Neural crest cell (in vitro differentiated cells): ENCODE results near the gene MICB. TPM values are rescaled to one million over a fixed set of nuclear protein-coding genes. Genes with fewer than 3 reads are reported as not detected.
"Not testable (repeated sequence)": the region's sequence is repeated elsewhere in the genome, so short reads cannot be mapped to it uniquely, and the experiment has no call there.

Source experiments
- DNase-seq: peaks from one replicate; pipeline ENCODE4 v3.0.0; 2021; ENCODE audit warnings: low read depth, mixed read lengths, low spot score
- H3K27ac Mint-ChIP-seq: one replicate; pipeline ENCODE4 v1.8.0; 2021; ENCODE audit warnings: mild to moderate bottlenecking, mixed read lengths; ENCODE audit not compliant: unreplicated experiment
- H3K27me3 Mint-ChIP-seq: 2 replicates; pipeline ENCODE4 v1.8.0; 2021; ENCODE audit warnings: low read depth, mild to moderate bottlenecking, mixed read lengths
- H3K36me3 Mint-ChIP-seq: 2 replicates; pipeline ENCODE4 v1.8.0; 2021; ENCODE audit warnings: low read depth, mild to moderate bottlenecking, mixed read lengths
- H3K4me1 Mint-ChIP-seq: 2 replicates; pipeline ENCODE4 v1.8.0; 2021; ENCODE audit warnings: mixed read lengths
- H3K4me3 Mint-ChIP-seq: one replicate; pipeline ENCODE4 v1.8.0; 2021; ENCODE audit warnings: mild to moderate bottlenecking, mixed read lengths
- H3K9me3 Mint-ChIP-seq: 2 replicates; pipeline ENCODE4 v1.8.0; 2021; ENCODE audit warnings: mixed read lengths
- CTCF ChIP-seq: fragments of 200-600 bp; sonication (generic); conservative IDR thresholded peaks from 2 replicates; pipeline ENCODE4 v1.5.0; 2021; ENCODE audit warnings: antibody characterized with exemption, mild to moderate bottlenecking
- long read RNA-seq: library from polyadenylated mRNA; unstranded; transcript quantifications from one replicate; pipeline ENCODE4 v2.0.0, GENCODE V29; 2020
- total RNA-seq: library from RNA; stranded (reverse); gene quantifications from 2 replicates; pipeline ENCODE4 v1.2.1, GENCODE V29; 2021

The MICB gene
- total RNA-seq: 0.61 TPM in 1 of 2 replicates, not detected in the other
- long read RNA-seq: 0 reads

GRCh38 chr6:31497531-31498476, at the start of gene MICB:
MICB (plus strand) TSS chr6:31498145; CDS start chr6:31498194, 49 bp downstream.
- no peaks in the 10 kb centered on the region for H3K36me3 Mint-ChIP-seq

GRCh38 chr6:31450751-31451150, 47.2 kb upstream of the MICB start:
- H3K36me3 Mint-ChIP-seq: no peaks in the 10 kb centered on the region
- no peak for TF ChIP-seq CTCF

More at GRCh38 chr6:31497531-31498476, at the start of gene MICB:
- no peak for TF ChIP-seq CTCF
- no peak for DNase-seq
- H3K4me3 Mint-ChIP-seq: peak within 1 kb of the TSS; percentile 82
- no peak within 1 kb of the TSS for H3K27ac Mint-ChIP-seq
- H3K4me1 Mint-ChIP-seq: peaks cover 24% of the 10 kb centered on the region
- H3K9me3 Mint-ChIP-seq: peaks cover 3% of the 10 kb centered on the region
- H3K27me3 Mint-ChIP-seq: peaks cover 97% of the 10 kb centered on the region

GRCh38 chr6:31452859-31453258, 45.1 kb upstream of the MICB start:
- Mint-ChIP-seq H3K27ac (no peak overlapping the region), H3K36me3 (no peaks in the 10 kb centered on the region), H3K4me1 (no peaks in the 10 kb centered on the region), H3K27me3 (peaks cover 37% of the 10 kb centered on the region), H3K9me3 (peaks cover 3% of the 10 kb centered on the region), H3K4me3 (no peak overlapping the region)
- DNase-seq: no peak
- no peak for TF ChIP-seq CTCF

More at GRCh38 chr6:31450751-31451150, 47.2 kb upstream of the MICB start:
- H3K27me3 Mint-ChIP-seq: peaks cover 35% of the 10 kb centered on the region
- no peak for DNase-seq
- no peak overlapping the region for H3K27ac Mint-ChIP-seq
- no peak overlapping the region for H3K4me3 Mint-ChIP-seq
- no peaks in the 10 kb centered on the region for H3K9me3 Mint-ChIP-seq
- no peaks in the 10 kb centered on the region for H3K4me1 Mint-ChIP-seq

GRCh38 chr6:31453259-31453658, 44.7 kb upstream of the MICB start:
- Mint-ChIP-seq H3K27ac (no peak overlapping the region), H3K27me3 (peaks cover 37% of the 10 kb centered on the region), H3K4me3 (no peak overlapping the region), H3K9me3 (peaks cover 3% of the 10 kb centered on the region), H3K4me1 (no peaks in the 10 kb centered on the region), H3K36me3 (no peaks in the 10 kb centered on the region)
- DNase-seq: no peak
- TF ChIP-seq CTCF: no peak

- H3K27me3 Mint-ChIP-seq: peaks cover 10% of the 10 kb centered on the region
- not testable (repeated sequence) for H3K27ac Mint-ChIP-seq, H3K4me1 Mint-ChIP-seq, H3K9me3 Mint-ChIP-seq, H3K36me3 Mint-ChIP-seq, H3K4me3 Mint-ChIP-seq, DNase-seq
These were observed 38.1 kb upstream of the MICB start for GRCh38 chr6:31459864-31460263.

- TF ChIP-seq CTCF: no peak
- H3K36me3 Mint-ChIP-seq: no peaks in the 10 kb centered on the region
These were observed 37.5 kb upstream of the MICB start for GRCh38 chr6:31460361-31461025.

More at GRCh38 chr6:31460361-31461025, 37.5 kb upstream of the MICB start:
- H3K9me3 Mint-ChIP-seq: peaks cover 3% of the 10 kb centered on the region
- peaks cover 9% of the 10 kb centered on the region for H3K4me1 Mint-ChIP-seq
- no peak overlapping the region for H3K4me3 Mint-ChIP-seq
- DNase-seq: no peak
- H3K27me3 Mint-ChIP-seq: peaks cover 10% of the 10 kb centered on the region
- H3K27ac Mint-ChIP-seq: no peak overlapping the region
